GM12892 (cell line): ENCODE data around the gene SLC13A4. TPM values are rescaled to one million over a fixed set of nuclear protein-coding genes. Genes with fewer than 3 reads are reported as not detected.
"Not testable (repeated sequence)": the region's sequence is repeated elsewhere in the genome, so short reads cannot be mapped to it uniquely, and the experiment has no call there.

Experiments used
- DNase-seq: peaks from one replicate; pipeline ENCODE4 v3.0.0; 2011; ENCODE audit not compliant: insufficient read length
- FAIRE-seq: peaks from 2 replicates; lab custom pipeline; 2011; peaks lifted over from hg19 to GRCh38; lab: Jason Lieb, UNC
- POLR2A ChIP-seq: IDR thresholded peaks from 2 replicates; pipeline ENCODE4 v1.6.1; 2011; ENCODE audit warnings: low read depth, low read length, control low read depth
- POLR2AphosphoS5 ChIP-seq: IDR thresholded peaks from 2 replicates; pipeline ENCODE4 v1.6.1; 2011; ENCODE audit warnings: low read depth, low read length, control low read depth
- TAF1 ChIP-seq: IDR thresholded peaks from 2 replicates; pipeline ENCODE4 v1.6.1; 2011; ENCODE audit warnings: low read depth, mild to moderate bottlenecking, control low read depth, low read length, borderline replicate concordance
- polyA plus RNA-seq: library from polyadenylated mRNA; unstranded; fragments of >200 nt; gene quantifications from one replicate; pipeline ENCODE4 v1.2.1, GENCODE V29; 2012; ENCODE audit warnings: missing spikeins, inconsistent platforms; ENCODE audit not compliant: missing spikeins

Gene SLC13A4, protein sequence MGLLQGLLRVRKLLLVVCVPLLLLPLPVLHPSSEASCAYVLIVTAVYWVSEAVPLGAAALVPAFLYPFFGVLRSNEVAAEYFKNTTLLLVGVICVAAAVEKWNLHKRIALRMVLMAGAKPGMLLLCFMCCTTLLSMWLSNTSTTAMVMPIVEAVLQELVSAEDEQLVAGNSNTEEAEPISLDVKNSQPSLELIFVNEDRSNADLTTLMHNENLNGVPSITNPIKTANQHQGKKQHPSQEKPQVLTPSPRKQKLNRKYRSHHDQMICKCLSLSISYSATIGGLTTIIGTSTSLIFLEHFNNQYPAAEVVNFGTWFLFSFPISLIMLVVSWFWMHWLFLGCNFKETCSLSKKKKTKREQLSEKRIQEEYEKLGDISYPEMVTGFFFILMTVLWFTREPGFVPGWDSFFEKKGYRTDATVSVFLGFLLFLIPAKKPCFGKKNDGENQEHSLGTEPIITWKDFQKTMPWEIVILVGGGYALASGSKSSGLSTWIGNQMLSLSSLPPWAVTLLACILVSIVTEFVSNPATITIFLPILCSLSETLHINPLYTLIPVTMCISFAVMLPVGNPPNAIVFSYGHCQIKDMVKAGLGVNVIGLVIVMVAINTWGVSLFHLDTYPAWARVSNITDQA
- polyA plus RNA-seq, result 0.28 TPM

DNA sequence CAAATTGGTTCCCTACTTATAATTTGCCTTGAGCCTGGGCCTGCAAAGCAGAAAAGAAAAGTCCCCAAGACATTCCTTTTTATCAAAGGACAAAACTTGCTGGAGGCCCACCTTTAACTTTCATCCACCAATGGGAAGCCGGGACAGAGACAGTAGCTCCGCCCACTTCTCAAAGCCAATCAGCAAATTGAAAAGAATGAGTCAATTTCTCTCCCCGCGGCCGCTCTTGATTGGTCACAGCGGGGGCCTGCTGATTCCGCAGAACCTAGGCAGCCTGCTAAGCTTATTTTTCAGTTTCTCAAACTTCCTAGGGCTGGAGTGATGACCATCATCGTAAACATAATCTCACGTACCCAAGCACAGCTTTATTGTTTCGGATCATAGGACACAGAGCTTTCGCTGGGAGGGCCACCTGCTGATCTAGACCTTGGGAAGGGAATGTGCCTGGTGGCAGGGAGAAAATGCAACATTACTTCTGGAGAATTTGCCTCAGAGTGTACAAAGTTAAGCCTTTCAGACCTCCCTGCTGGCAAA is at the start of gene SLC13A4:
SLC13A4 (minus strand) TSS at position 51 of the 534 bp plus-strand sequence. CDS start 690 bp downstream, outside the sequence.
- no peak for DNase-seq
- no peak for FAIRE-seq
- TF ChIP-seq POLR2A, result no peak

- DNase-seq, FAIRE-seq: not testable (repeated sequence)
Observed at GRCh38 chr7:135775915-135776314, 47.9 kb upstream of the SLC13A4 start.

DNA sequence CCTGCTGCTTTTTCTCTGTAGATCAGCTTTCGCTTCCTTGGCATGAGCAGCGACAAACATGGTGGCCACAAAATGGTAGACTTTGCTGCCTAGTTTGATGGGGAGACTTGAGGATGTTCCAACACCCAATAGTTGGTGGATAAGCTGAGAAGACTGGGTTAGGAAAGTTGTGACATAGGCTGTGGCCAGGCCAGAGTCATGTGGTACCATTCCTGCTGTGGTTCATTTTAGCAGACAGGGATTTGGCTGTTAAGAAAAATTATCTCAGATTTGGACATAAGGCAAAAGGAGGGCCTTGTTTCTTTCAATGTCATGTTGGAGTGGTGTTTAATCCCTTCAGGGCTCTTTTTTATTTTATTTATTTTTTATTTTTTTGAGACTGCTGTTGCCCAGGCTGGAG is 47.2 kb upstream of the SLC13A4 start:
- TF ChIP-seq TAF1, result no peak
- TF ChIP-seq POLR2A, result no peak
- no peak for TF ChIP-seq POLR2AphosphoS5
- DNase-seq (no peak), FAIRE-seq (no peak)

DNA sequence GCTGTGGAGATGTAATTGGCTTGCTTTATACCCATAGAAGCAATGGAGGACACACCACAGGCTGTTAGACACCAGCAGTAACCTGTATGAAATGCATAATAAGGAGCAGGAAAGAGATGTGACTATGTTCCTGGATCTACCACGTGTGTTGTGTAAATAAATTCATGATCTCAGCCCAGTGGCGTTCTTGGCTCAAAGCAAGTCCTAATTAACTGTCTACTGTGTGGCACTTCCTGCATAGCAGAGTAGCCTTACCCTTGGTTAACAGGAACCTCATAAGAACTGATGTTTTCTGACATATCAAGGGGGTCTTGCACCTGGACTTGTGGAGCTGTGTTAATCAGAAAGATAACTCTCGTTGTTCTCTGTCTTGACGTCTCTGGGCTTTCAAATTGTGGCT is 46.3 kb upstream of the SLC13A4 start:
- TF ChIP-seq POLR2AphosphoS5 (no peak), TAF1 (no peak), POLR2A (no peak)
- no peak for DNase-seq

DNA sequence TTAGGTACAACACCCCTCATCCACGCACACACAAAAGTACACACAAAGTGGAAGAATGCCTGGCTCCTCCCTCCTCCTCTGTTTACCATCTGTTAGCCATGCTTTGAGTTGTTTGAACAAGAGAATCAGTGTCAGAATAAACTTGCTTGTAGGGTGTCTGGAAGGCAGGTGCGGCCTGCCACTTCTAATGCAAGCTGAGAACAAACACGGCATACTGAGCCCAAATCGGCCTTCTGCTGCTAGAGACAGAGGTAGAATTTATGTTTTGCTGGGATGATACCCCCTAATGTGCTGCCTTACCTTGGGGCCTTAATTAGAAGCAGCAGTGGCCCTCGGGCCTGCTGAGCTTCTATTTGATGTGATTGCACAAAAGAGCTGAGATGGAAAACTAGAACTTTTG is 45.5 kb upstream of the SLC13A4 start:
- no peak for DNase-seq
- no peak for FAIRE-seq
- TF ChIP-seq POLR2AphosphoS5 (no peak), TAF1 (no peak), POLR2A (no peak)

More for the DNA sequence above, 46.3 kb upstream of the SLC13A4 start:
- FAIRE-seq, result no peak

GRCh38 chr7:135772639-135773222 is 44.7 kb upstream of the SLC13A4 start:
- FAIRE-seq (no peak), DNase-seq (no peak)
- TF ChIP-seq TAF1 (no peak), POLR2AphosphoS5 (no peak), POLR2A (no peak)

DNA sequence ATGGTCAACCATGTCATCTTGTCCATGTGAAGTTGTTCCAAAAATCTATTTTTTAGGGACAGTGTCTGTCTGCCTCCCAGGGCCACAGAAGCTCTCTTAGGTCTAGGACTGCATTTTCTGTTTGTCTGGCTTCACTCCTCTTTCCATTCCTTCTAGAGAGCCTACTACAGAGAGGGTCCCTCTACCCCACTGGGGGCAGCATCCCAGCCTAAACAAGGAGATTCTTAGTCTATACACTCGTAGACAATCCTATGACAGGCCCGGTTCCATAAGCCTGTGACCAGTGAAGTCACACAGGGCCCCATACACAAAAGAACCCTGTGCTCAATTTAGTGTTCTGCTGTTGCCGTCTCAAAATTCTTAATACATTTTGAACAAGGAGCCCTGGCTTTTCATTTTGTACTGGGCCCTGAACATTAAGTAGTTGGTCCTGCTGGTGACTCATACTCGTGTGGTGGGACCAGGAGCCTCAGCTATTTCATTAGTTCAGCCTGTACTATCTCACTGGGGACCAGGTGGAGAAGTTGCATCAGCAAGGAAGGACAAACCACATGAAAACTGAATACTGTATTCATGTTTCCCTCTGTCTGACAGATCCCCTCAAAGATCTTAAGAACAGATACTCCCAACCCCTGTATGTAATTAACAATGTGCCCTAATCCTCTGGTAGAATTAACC is 44.1 kb upstream of the SLC13A4 start:
- DNase-seq (no peak), FAIRE-seq (no peak)
- TF ChIP-seq POLR2AphosphoS5, result no peak
- no peak for TF ChIP-seq TAF1
- no peak for TF ChIP-seq POLR2A

DNA sequence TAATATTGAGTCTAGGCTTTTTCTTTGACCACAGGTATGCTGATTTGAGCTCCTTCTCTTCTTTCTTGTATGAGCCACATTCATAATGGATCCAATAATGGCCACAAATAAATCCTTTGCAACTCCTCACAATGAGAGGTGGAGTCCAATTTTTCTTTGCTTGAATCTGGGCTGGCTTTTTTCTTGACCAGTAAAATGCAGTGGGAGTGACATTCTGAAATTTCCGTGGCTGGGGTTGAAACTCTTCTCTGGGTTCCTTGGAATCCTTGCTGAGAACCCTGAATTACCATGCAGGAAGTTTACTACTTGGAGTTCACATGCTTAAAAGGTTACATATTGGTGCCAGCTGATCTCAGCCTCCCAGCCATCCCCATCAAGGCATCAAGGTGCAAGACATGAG is 43.1 kb upstream of the SLC13A4 start:
- no peak for TF ChIP-seq POLR2AphosphoS5
- TF ChIP-seq TAF1, result no peak
- TF ChIP-seq POLR2A, result no peak
- FAIRE-seq (no peak), DNase-seq (no peak)

DNA sequence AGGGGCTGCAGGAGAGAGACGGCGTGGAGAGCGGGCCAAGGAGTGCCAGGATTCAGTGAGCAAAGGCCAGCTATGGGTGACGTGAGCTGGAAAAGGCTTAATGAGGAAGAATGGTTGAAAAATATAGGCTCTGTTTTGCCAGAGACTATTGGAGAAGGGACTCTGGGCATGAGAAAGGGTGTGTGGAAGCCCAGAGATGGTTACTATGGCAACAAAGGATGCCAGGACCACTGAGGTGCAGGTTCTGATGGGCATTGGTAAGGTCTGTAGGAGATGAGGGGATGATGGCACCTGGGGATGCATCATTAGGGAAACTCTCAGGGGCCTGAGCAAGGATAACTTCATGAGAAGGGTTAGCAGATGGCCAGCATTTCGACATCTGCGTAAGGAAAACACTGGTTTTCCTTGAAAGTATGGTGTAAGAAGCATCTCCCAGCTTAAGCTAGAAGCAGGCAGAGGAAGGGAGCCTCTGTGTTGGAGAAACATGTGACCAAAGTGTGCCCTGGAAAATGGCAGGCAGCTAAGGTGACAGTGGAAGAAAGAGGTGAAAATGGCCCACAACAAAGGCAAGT is 42.2 kb upstream of the SLC13A4 start:
- DNase-seq (no peak), FAIRE-seq (no peak)
- no peak for TF ChIP-seq POLR2AphosphoS5
- no peak for TF ChIP-seq POLR2A
- no peak for TF ChIP-seq TAF1

- FAIRE-seq, result no peak
- TF ChIP-seq POLR2A (no peak), POLR2AphosphoS5 (no peak)
- DNase-seq, result no peak
Observed at GRCh38 chr7:135769005-135769802, 41.2 kb upstream of the SLC13A4 start.

DNA sequence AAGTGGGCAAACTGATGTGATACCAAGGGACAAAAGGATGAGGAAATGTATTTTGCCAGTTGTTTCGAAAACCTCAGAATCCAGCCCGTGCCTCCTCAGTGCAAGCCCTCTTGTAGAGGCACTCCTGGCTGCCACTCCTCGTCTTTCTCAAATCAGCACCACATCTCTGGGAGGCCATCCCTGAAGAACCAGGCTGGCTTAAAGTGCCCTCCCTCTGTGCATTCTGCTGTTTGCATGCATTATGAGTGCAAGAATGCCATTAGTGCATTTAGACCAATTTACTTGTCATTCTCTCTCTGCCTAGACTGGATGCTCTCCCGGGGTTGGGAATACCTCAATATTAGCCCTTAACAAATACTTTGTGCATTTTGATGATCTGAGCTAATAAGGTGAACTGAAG is 40.5 kb upstream of the SLC13A4 start:
- TF ChIP-seq POLR2A, result no peak
- TF ChIP-seq TAF1, result no peak
- no peak for TF ChIP-seq POLR2AphosphoS5
- DNase-seq (no peak), FAIRE-seq (no peak)
